HG03571 (cell line): ENCODE results near the gene RNF32.
"Not testable (repeated sequence)": the region's sequence is repeated elsewhere in the genome, so short reads cannot be mapped to it uniquely, and the experiment has no call there.

Experiments
- ATAC-seq: cut with Tn5 transposase; IDR thresholded peaks from one replicate; pipeline ENCODE4 v1.9.1; 2021; ENCODE audit not compliant: unreplicated experiment

The RNF32 gene

GRCh38 chr7:156640949-156641485 lies 443 bp downstream of the RNF32 start:
- peak; percentile 51 for ATAC-seq

- no peak for ATAC-seq
Measured at GRCh38 chr7:156642306-156643045, 1.9 kb downstream of the RNF32 start.

GRCh38 chr7:156647330-156647729 lies 6.8 kb downstream of the RNF32 start:
- not testable (repeated sequence) for ATAC-seq

- no peak for ATAC-seq
Measured at GRCh38 chr7:156650042-156650441, 9.5 kb downstream of the RNF32 start.

- ATAC-seq: no peak
Measured at GRCh38 chr7:156651474-156651873, 10.9 kb downstream of the RNF32 start.

- ATAC-seq: no peak
Measured at GRCh38 chr7:156652886-156653568, 12.5 kb downstream of the RNF32 start.

GRCh38 chr7:156654511-156655234 lies 14.1 kb downstream of the RNF32 start:
- ATAC-seq: no peak

- no peak for ATAC-seq
Measured at GRCh38 chr7:156655251-156655650, 14.7 kb downstream of the RNF32 start.

GRCh38 chr7:156655983-156656382 lies 15.4 kb downstream of the RNF32 start:
- ATAC-seq: no peak

GRCh38 chr7:156656598-156656997 lies 16.0 kb downstream of the RNF32 start:
- no peak for ATAC-seq

GRCh38 chr7:156657681-156658080 lies 17.1 kb downstream of the RNF32 start:
- no peak for ATAC-seq

GRCh38 chr7:156659203-156659602 lies 18.6 kb downstream of the RNF32 start:
- no peak for ATAC-seq

- ATAC-seq: no peak
Measured at GRCh38 chr7:156659961-156660360, 19.4 kb downstream of the RNF32 start.

- no peak for ATAC-seq
Measured at GRCh38 chr7:156661637-156662036, 21.1 kb downstream of the RNF32 start.

- no peak for ATAC-seq
Measured at GRCh38 chr7:156662277-156662676, 21.7 kb downstream of the RNF32 start.

GRCh38 chr7:156665101-156665500 lies 24.5 kb downstream of the RNF32 start:
- ATAC-seq: no peak

GRCh38 chr7:156666368-156667109 lies 26.0 kb downstream of the RNF32 start:
- ATAC-seq: no peak

GRCh38 chr7:156667110-156667426 lies 26.5 kb downstream of the RNF32 start:
- no peak for ATAC-seq

GRCh38 chr7:156668130-156668741 lies 27.7 kb downstream of the RNF32 start:
- no peak for ATAC-seq

GRCh38 chr7:156669035-156669828 lies 28.7 kb downstream of the RNF32 start:
- ATAC-seq: no peak
